ENCODE data around the gene NUDT9.

- TF ChIP-seq CTCF (IDR thresholded peaks at IDR 0.05) (no peak), ZNF512 (CRISPR knock-in tag; IDR thresholded peaks at IDR 0.05; ENCODE audit: borderline replicate concordance) (no peak), USF2 (CRISPR knock-in tag; IDR thresholded peaks at IDR 0.05) (no peak), KAT7 (CRISPR knock-in tag; IDR thresholded peaks at IDR 0.05; ENCODE audit: borderline replicate concordance) (no peak), ATF1 (CRISPR knock-in tag; IDR thresholded peaks at IDR 0.05) (no peak), ZNF423 (CRISPR knock-in tag; IDR thresholded peaks at IDR 0.05) (no peak), ZNF532 (CRISPR knock-in tag; IDR thresholded peaks at IDR 0.05; ENCODE audit: borderline replicate concordance) (no peak), RELA (CRISPR knock-in tag; IDR thresholded peaks at IDR 0.05; ENCODE audit: borderline replicate concordance) (no peak), ATF3 (CRISPR knock-in tag; conservative IDR thresholded peaks at IDR 0.05) (no peak), ZNF121 (CRISPR knock-in tag; IDR thresholded peaks at IDR 0.05) (no peak), HMGXB4 (CRISPR knock-in tag; IDR thresholded peaks at IDR 0.05) (no peak), JUN (CRISPR knock-in tag; IDR thresholded peaks at IDR 0.05) (no peak), ZNF416 (CRISPR knock-in tag; IDR thresholded peaks at IDR 0.05) (no peak), TCF7 (CRISPR knock-in tag; IDR thresholded peaks at IDR 0.05; ENCODE audit: low read depth) (no peak)
These were observed 68.4 kb downstream of the NUDT9 start for GRCh38 chr4:87490664-87491369.

Measured in WTC11 (cell line).